Omental fat pad (tissue), 4 donors: Measurements from ENCODE around the gene ZGRF1. TPM values are rescaled to one million over a fixed set of nuclear protein-coding genes. Genes with fewer than 3 reads are reported as not detected.
A peak's percentile ranks its signal among the peaks of the same experiment; 100 is the strongest.
"Not testable (repeated sequence)": the region's sequence is repeated elsewhere in the genome, so short reads cannot be mapped to it uniquely, and the experiment has no call there.

Source experiments
- ATAC-seq: fragments of 150-250 bp; one replicate; pipeline ENCODE4 v1.9.1; 2016; ENCODE audit warnings: mild to moderate bottlenecking, moderate library complexity; ENCODE audit not compliant: low FRiP score
- DNase-seq: peaks from one replicate; pipeline ENCODE4 v3.0.0-alpha.2; 2019; ENCODE audit warnings: low spot score
- total RNA-seq, 4 donors: library from RNA; depleted of rRNA; stranded (reverse); fragments of >200 nt; gene quantifications; one replicate each; pipeline ENCODE4 v1.1.0, GENCODE V29; 2016
- TF ChIP-seq, protein P1 (sequence below), 3 donors: fragments of 450-650 bp; IDR thresholded peaks; one replicate each; pipeline ENCODE4 v1.5.1; 2016 to 2017; ENCODE audit warnings: antibody characterized with exemption in 3 of 3, mild to moderate bottlenecking in 3 of 3, moderate library complexity in 2 of 3

ZGRF1 gene
- total RNA-seq, 4 donors from 2014 or later: 2.9 to 10.4 (median 4.0) TPM

DNA sequence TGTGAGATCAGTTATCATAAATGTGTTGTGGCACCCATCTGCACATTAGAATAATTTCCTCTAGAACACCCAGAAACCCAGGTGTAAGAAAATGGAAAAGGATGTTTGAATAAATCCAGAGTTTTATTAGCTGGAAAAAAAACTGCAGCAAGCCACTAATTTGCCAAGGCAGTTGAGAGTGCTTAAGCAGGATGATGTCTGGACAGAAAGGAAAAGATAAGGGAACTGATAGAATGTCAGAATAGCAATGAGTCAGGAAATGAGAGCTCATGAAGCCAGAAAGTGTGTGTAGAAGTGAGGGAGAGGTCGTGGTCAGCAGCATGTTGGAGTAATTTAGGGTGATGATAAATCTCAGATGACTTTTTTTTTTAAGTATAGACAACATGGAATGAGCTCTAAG, 105.6 kb downstream of the ZGRF1 start:
- DNase-seq (no peak), ATAC-seq (no peak)
- TF ChIP-seq, protein P1, sequence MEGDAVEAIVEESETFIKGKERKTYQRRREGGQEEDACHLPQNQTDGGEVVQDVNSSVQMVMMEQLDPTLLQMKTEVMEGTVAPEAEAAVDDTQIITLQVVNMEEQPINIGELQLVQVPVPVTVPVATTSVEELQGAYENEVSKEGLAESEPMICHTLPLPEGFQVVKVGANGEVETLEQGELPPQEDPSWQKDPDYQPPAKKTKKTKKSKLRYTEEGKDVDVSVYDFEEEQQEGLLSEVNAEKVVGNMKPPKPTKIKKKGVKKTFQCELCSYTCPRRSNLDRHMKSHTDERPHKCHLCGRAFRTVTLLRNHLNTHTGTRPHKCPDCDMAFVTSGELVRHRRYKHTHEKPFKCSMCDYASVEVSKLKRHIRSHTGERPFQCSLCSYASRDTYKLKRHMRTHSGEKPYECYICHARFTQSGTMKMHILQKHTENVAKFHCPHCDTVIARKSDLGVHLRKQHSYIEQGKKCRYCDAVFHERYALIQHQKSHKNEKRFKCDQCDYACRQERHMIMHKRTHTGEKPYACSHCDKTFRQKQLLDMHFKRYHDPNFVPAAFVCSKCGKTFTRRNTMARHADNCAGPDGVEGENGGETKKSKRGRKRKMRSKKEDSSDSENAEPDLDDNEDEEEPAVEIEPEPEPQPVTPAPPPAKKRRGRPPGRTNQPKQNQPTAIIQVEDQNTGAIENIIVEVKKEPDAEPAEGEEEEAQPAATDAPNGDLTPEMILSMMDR (IDR thresholded peaks at IDR 0.05): no peak

DNA sequence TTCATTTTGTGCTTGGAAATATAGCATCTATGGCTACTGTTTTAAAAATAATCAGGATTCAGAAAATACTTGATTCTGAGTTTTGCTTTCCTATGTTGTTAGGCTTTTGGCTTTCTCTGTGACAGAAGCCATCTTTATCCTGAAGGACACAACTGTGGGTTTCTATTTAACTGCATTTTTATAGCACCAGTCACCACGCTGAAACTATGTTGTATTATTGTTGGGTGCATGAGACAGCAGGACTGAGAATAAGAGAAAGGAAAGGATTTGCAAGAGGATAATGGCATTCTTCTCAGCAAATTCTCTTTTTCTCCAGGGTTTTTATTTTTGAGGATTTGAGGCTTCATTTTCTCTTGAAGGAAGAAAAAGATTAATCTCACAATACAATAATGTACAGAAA, 110.6 kb downstream of the ZGRF1 start:
- TF ChIP-seq, protein P1 (IDR thresholded peaks at IDR 0.05): no peak
- ATAC-seq: no peak
- no peak for DNase-seq

DNA sequence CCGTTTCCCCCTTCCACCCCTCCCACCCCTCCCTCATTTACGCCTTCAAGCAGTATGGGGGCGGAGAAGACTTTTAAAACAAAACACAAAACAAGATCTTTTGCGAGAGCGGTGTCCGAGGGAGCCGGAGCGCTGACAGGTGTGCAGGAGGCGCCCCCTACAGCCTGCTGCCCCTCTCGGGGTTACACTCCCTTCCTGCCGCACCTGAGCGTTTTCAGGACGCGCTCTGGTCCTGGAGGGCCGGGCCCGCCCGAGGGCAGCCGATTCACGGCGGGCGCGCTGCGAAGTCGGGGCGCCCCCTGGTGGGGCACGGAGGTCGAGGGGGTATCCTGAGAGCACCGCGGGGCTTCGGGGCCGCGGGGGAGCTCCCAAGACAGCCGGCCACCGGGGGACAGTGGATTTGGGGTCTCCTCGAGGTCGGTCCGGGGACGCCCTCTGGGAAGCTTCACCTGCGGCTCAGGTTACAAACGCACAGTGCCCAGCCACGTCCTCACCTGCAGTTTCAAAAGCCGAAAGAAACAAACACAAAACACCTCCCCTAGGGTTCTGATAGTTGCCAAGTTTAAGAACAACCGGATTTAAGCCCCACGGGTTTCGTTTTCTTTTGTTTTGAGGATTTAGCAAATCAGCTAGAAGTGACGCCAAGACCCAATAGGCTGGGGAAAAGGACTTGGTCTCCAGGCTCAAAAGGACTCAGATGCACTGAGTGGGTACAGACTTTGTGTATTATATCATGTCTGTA, 112.8 kb downstream of the ZGRF1 start:
- ATAC-seq (peak; percentile 62), DNase-seq (no peak)
- TF ChIP-seq, protein P1 (IDR thresholded peaks at IDR 0.05): peak in 1 of 3 donors; percentile 15

DNA sequence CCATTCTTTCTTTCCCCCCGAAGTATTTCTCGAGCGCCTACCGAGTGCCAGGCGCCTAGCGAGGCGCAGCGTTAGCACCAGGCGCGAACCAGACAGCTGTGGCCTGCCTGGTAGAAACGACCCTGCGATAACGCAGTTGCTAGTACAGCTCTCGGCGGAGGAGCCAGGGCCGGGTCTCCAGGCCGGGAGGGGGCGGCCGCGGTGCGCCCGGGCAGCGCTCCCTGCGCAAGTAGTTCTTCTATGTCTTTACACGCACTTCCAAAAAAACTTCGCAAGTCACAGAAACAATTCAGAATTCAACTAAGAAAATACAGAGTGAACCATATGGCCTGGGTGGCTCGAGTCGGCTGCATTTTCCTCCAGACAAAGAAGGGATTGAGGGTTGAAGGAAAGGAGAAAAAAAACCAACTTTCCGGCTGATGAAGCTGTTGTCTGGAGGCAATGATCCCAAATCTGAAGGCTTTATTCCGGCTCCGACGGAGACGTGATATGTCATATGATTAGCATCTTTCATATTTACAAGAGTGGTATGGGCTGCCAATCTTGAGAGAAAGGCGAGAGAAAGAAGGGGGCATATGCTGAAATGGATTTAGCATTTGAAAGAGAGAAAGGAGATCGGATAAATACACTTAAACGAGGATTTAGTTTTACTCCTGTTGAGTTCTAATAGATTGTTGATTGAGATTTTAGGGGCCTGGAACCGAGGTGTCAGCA, 113.5 kb downstream of the ZGRF1 start:
- ATAC-seq: no peak
- TF ChIP-seq, protein P1 (IDR thresholded peaks at IDR 0.05): no peak

DNA sequence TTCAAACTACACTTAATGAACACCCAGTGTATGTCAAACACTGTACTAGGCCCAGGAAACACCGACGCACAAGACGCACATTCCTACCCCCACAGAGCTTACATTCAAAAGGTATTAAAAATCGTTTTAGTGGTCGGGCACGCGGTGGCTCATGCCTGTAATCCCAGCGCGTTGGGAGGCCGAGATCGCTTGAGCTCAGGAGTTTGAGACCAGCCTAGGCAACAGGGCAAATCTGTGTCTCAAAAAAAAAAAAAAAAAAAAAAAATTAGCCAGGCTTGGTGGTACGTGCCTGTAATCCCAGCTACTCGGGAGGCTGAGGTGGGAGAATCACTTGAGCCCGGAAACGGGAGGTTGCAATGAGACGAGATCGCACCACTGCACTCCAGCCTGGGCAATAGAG, 114.3 kb downstream of the ZGRF1 start:
- not testable (repeated sequence) for ATAC-seq, DNase-seq

More for the DNA sequence above, 113.5 kb downstream of the ZGRF1 start:
- no peak for DNase-seq

DNA sequence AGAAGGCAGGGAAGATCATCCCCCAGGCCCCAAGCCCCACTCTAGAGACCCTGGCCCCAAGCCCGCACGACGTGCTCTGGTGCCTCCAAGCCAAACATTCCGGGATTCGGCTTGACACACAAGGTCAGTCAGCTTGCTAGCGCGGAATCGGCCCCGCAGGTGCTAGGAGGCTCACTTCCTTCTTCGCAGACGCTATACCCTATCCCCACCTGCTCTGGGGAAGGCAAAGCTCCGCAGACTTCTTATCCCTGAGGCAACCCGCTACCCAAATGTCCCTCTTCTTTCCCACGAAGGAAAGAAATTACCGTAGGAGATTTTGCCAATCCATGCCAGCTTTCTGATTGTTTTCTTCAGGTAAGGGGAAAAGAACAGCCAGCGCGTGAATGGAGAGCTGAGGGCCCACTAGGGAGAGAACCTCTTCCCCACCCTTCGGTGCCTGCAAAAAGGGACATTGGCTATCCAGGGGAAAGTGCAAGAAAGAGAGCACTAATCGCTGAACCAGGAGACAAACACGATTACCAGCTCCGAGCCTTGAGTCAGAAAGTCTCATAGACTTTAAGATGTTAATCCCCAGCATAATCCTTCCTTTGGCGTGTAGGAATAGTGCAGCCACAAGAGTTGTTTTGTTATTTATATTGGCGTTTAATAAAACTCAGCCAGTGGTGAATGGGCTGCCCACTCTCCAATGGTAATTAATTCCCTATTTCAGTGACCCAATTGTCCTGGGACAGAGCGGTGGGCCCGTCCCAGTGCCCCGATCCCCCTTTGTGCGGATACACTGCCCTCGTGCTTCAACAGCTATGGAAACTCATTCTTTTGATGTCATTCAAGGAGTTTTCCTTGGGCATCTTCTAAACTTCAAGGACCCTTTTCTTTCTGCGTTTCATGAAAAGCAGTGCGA, 115.3 kb downstream of the ZGRF1 start:
- no peak for DNase-seq
- TF ChIP-seq, protein P1 (IDR thresholded peaks at IDR 0.05): no peak
- ATAC-seq: no peak

DNA sequence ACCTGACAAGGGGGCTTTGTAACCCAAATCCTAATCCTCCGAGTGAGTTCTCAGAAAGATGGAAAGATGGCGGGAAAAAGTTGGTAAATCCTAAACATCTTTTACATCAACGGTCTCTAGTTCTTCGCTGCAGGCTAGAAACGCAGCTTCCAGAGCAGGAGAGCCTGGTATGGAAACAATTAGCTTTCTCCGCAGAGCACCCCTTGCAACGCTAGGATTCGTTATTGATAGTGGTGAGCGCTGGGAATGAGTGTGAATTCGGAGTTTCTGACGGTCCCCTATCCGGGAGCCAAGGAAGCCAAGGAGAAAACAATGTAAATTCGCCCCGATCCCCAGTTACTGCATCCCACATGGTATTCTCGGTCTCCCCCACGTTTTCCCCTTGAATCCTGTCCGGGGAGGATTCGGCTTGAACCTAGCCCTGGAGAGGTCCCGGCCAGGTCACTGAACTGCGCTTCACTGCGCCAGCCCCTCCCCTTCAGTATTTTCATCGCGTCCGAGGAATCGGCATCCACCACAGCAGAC, 116.0 kb downstream of the ZGRF1 start:
- no peak for ATAC-seq
- TF ChIP-seq, protein P1 (IDR thresholded peaks at IDR 0.05): no peak
- DNase-seq: no peak
